HUES48 (cell line): ENCODE measurements around the gene TMEM81.
A peak's percentile ranks its signal among the peaks of the same experiment; 100 is the strongest.

Experiments used
- H3K27ac ChIP-seq: one replicate; pipeline ENCODE4 v1.7.0; 2013; ENCODE audit warnings: low read depth, low read length, inconsistent platforms
- H3K27me3 ChIP-seq: 2 replicates; pipeline ENCODE4 v1.6.1; 2013; ENCODE audit warnings: mild to moderate bottlenecking, low read length; ENCODE audit not compliant: control insufficient read depth, insufficient read depth
- H3K36me3 ChIP-seq: 2 replicates; pipeline ENCODE4 v1.6.1; 2013; ENCODE audit warnings: low read length; ENCODE audit not compliant: control insufficient read depth, insufficient read depth
- H3K4me1 ChIP-seq: 2 replicates; pipeline ENCODE4 v1.6.1; 2013; ENCODE audit warnings: mild to moderate bottlenecking, low read length; ENCODE audit not compliant: control insufficient read depth, insufficient read depth
- H3K4me3 ChIP-seq: 2 replicates; pipeline ENCODE4 v1.5.1; 2013; ENCODE audit warnings: mild to moderate bottlenecking, low read depth, low read length
- H3K9ac ChIP-seq: 2 replicates; pipeline ENCODE4 v1.6.1; 2013; ENCODE audit warnings: mild to moderate bottlenecking, low read depth, low read length, moderate library complexity
- H3K9me3 ChIP-seq: 2 replicates; pipeline ENCODE4 v1.6.1; 2013; ENCODE audit warnings: low read length; ENCODE audit not compliant: control insufficient read depth, insufficient read depth

TMEM81 gene

GRCh38 chr1:205084360-205084759, at the start of gene TMEM81:
TMEM81 (minus strand) TSS chr1:205084460; CDS start chr1:205084320, 140 bp downstream.
- Histone ChIP-seq H3K27ac (no peak within 1 kb of the TSS), H3K9me3 (no peaks in the 10 kb centered on the region), H3K27me3 (no peaks in the 10 kb centered on the region), H3K4me3 (no peak within 1 kb of the TSS), H3K9ac (no peak within 1 kb of the TSS), H3K36me3 (peaks cover 43% of the 10 kb centered on the region), H3K4me1 (no peaks in the 10 kb centered on the region)

GRCh38 chr1:205133287-205133686, 49.0 kb upstream of the TMEM81 start:
- H3K27me3 ChIP-seq = no peaks in the 10 kb centered on the region
- H3K36me3 ChIP-seq = no peaks in the 10 kb centered on the region
- H3K9ac ChIP-seq = no peak overlapping the region
- H3K4me3 ChIP-seq = no peak overlapping the region
- no peaks in the 10 kb centered on the region for H3K4me1 ChIP-seq
- H3K27ac ChIP-seq = no peak overlapping the region
- H3K9me3 ChIP-seq = no peaks in the 10 kb centered on the region

- H3K4me3 ChIP-seq = no peak overlapping the region
- no peaks in the 10 kb centered on the region for H3K4me1 ChIP-seq
- no peaks in the 10 kb centered on the region for H3K36me3 ChIP-seq
Observed at GRCh38 chr1:205129447-205130029, 45.3 kb upstream of the TMEM81 start.

GRCh38 chr1:205128050-205128449, 43.8 kb upstream of the TMEM81 start:
- no peaks in the 10 kb centered on the region for H3K9me3 ChIP-seq
- H3K4me3 ChIP-seq = no peak overlapping the region
- H3K36me3 ChIP-seq = no peaks in the 10 kb centered on the region
- no peak overlapping the region for H3K9ac ChIP-seq
- no peak overlapping the region for H3K27ac ChIP-seq
- no peaks in the 10 kb centered on the region for H3K27me3 ChIP-seq
- H3K4me1 ChIP-seq = no peaks in the 10 kb centered on the region

More at GRCh38 chr1:205129447-205130029, 45.3 kb upstream of the TMEM81 start:
- Histone ChIP-seq H3K27ac (no peak overlapping the region), H3K9me3 (no peaks in the 10 kb centered on the region), H3K9ac (no peak overlapping the region), H3K27me3 (no peaks in the 10 kb centered on the region)

- no peak overlapping the region for H3K9ac ChIP-seq
- H3K4me1 ChIP-seq = no peaks in the 10 kb centered on the region
- H3K27me3 ChIP-seq = no peaks in the 10 kb centered on the region
- H3K36me3 ChIP-seq = no peaks in the 10 kb centered on the region
- no peak overlapping the region for H3K27ac ChIP-seq
- no peak overlapping the region for H3K4me3 ChIP-seq
- no peaks in the 10 kb centered on the region for H3K9me3 ChIP-seq
Observed at GRCh38 chr1:205127646-205128045, 43.4 kb upstream of the TMEM81 start.

- Histone ChIP-seq H3K4me1 (peaks cover 4% of the 10 kb centered on the region; the same call in 1 of the 2 replicates), H3K36me3 (0 out of 2 replicates have a peak, but pooled peaks cover under 1% of the 10 kb centered on the region), H3K27ac (no peak overlapping the region), H3K9ac (no peak overlapping the region), H3K9me3 (no peaks in the 10 kb centered on the region), H3K4me3 (no peak overlapping the region), H3K27me3 (no peaks in the 10 kb centered on the region)
Observed at GRCh38 chr1:205124726-205125125, 40.5 kb upstream of the TMEM81 start.

GRCh38 chr1:205122489-205122882, 38.2 kb upstream of the TMEM81 start:
- Histone ChIP-seq H3K36me3 (peaks cover 15% of the 10 kb centered on the region; the same call in 1 of the 2 replicates), H3K27ac (peak overlapping the region; percentile 65), H3K4me1 (peaks cover 4% of the 10 kb centered on the region; the same call in 1 of the 2 replicates), H3K27me3 (no peaks in the 10 kb centered on the region), H3K9ac (peak overlapping the region; percentile 94), H3K9me3 (no peaks in the 10 kb centered on the region), H3K4me3 (peak overlapping the region; percentile 86)

- H3K4me3 ChIP-seq = peak within 1 kb of the TSS; percentile 86
- H3K9me3 ChIP-seq = no peaks in the 10 kb centered on the region
- H3K36me3 ChIP-seq = peaks cover 15% of the 10 kb centered on the region; the same call in 1 of the 2 replicates
- no peaks in the 10 kb centered on the region for H3K27me3 ChIP-seq
- peak within 1 kb of the TSS; percentile 94 for H3K9ac ChIP-seq
- peaks cover 4% of the 10 kb centered on the region; the same call in 1 of the 2 replicates for H3K4me1 ChIP-seq
- peak within 1 kb of the TSS; percentile 93 for H3K27ac ChIP-seq
Observed at GRCh38 chr1:205121660-205122488, 37.6 kb upstream of the TMEM81 start, which contains the start of gene RBBP5. RBBP5 (minus strand) TSS chr1:205121978; CDS start chr1:205121873, 105 bp downstream.

- Histone ChIP-seq H3K4me3 (no peak overlapping the region), H3K27ac (no peak overlapping the region), H3K36me3 (peaks cover 37% of the 10 kb centered on the region), H3K9me3 (no peaks in the 10 kb centered on the region), H3K4me1 (peaks cover 4% of the 10 kb centered on the region; the same call in 1 of the 2 replicates), H3K27me3 (no peaks in the 10 kb centered on the region), H3K9ac (no peak overlapping the region)
Observed at GRCh38 chr1:205118752-205119151, 34.5 kb upstream of the TMEM81 start.

- no peak overlapping the region for H3K4me3 ChIP-seq
- H3K9ac ChIP-seq = no peak overlapping the region
- H3K27me3 ChIP-seq = no peaks in the 10 kb centered on the region
- no peaks in the 10 kb centered on the region for H3K9me3 ChIP-seq
- H3K36me3 ChIP-seq = peaks cover 78% of the 10 kb centered on the region
- no peaks in the 10 kb centered on the region for H3K4me1 ChIP-seq
- no peak overlapping the region for H3K27ac ChIP-seq
Observed at GRCh38 chr1:205111354-205111753, 27.1 kb upstream of the TMEM81 start.

GRCh38 chr1:205109711-205110110, 25.5 kb upstream of the TMEM81 start:
- no peaks in the 10 kb centered on the region for H3K27me3 ChIP-seq
- no peak overlapping the region for H3K27ac ChIP-seq
- no peak overlapping the region for H3K9ac ChIP-seq
- H3K4me1 ChIP-seq = no peaks in the 10 kb centered on the region
- no peak overlapping the region for H3K4me3 ChIP-seq
- H3K9me3 ChIP-seq = no peaks in the 10 kb centered on the region
- H3K36me3 ChIP-seq = peaks cover 82% of the 10 kb centered on the region
